GM18508 (cell line): ENCODE data around the gene LFNG.
"Not testable (repeated sequence)": the region's sequence is repeated elsewhere in the genome, so short reads cannot be mapped to it uniquely, and the experiment has no call there.

ENCODE experiments used
- ATAC-seq: cut with Tn5 transposase; IDR thresholded peaks from one replicate; pipeline ENCODE4 v1.9.1; 2021; ENCODE audit warnings: moderate number of reproducible peaks; ENCODE audit not compliant: insufficient read depth, unreplicated experiment

LFNG gene

DNA sequence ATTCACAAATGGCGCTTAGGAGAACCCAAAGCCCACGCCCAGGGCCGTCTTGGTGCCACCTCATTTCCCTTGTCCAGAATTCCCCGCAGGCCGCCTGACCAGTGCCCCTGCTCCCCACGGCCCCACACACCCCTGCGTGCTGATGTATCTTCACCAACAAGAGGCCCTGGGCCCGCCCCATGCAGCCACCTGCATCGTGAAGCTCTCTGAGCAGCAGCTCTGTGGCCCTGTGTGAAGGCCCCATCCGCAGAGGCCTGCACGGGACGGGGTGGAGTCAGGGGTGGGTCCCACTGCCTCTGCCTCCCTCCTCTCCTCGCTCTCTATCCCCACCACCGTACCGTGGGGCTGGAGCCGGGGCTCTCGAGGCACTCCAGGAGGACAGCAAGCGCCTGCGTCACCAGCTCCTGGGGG, 21.1 kb downstream of the LFNG start:
- ATAC-seq = no peak

DNA sequence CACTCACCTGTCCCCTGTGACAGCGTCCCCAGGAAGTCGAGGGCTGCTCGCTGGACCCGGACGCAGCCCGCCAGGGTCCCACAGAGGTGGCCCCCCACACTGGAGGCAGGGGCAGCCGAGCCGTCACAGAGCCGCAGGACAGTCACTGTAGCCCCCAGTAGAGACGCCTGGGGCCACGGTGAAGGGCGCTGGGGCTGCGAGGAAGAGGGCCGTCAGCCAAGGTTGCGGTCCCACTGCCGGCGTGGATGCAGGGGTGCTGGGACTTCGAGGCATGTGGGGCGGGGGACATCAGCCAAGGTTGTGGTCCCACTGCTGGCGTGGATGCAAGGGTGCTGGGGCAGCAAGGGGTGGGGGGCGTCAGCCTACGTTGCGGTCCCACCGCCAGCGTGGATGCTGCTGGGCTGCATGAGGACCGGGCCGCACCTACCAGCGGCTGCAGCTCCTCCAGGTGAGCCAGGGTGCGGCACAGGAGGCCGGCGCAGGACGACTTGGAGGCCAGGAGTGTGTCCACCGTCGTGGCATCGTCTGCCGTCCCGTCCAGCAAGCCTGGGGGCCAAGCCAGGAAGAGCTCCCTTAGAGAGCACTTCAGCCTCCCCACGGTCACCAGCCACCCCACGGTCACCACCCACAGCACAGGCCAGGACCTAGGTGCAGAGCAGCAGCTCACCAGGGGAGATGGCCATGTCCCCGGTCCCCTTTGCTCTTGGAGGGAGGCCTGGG, 21.9 kb downstream of the LFNG start:
- no peak for ATAC-seq

DNA sequence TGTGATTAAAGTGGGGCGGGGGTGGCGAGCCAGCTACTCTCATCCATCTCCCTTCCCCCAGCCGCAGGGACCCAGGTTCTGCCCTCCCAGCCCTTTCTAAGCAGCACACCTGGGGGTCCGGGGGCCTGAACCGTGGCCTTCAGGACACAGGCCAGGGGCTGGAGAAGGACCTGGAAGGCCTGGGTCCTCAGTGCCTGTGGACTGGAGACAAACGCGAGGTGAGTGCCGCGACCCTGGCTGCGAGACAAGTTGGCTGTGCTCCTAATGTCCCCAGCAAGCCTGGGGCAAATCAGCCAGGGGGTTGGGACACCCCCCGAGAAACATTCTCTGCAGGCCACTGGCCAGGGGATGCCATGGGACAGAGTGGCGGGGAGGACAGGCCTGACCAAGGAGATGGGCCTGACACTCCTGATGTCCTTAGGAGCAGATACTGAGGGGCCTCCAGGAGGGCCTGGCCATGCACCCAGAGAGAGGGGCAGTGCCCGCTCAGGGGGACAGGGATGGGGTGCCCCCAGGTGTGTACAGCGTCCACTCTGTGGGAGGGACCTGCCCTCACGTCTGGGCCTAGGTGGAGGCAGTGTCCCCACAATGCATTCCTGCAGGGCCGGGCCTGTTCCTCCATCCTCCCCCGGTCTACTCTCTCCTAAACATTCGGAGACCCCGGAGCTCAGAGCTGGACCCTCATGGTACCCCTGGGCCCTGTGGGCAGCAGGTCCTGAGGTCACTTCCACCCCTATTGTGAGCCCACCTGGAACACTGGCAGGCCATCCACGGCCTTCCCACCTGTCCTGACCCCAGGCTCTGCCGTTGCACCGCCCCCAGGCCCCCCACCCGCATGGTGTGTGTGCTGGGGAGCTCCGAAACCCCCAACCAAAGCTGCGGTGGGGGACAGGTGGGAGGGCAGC, 22.7 kb downstream of the LFNG start:
- ATAC-seq = no peak

DNA sequence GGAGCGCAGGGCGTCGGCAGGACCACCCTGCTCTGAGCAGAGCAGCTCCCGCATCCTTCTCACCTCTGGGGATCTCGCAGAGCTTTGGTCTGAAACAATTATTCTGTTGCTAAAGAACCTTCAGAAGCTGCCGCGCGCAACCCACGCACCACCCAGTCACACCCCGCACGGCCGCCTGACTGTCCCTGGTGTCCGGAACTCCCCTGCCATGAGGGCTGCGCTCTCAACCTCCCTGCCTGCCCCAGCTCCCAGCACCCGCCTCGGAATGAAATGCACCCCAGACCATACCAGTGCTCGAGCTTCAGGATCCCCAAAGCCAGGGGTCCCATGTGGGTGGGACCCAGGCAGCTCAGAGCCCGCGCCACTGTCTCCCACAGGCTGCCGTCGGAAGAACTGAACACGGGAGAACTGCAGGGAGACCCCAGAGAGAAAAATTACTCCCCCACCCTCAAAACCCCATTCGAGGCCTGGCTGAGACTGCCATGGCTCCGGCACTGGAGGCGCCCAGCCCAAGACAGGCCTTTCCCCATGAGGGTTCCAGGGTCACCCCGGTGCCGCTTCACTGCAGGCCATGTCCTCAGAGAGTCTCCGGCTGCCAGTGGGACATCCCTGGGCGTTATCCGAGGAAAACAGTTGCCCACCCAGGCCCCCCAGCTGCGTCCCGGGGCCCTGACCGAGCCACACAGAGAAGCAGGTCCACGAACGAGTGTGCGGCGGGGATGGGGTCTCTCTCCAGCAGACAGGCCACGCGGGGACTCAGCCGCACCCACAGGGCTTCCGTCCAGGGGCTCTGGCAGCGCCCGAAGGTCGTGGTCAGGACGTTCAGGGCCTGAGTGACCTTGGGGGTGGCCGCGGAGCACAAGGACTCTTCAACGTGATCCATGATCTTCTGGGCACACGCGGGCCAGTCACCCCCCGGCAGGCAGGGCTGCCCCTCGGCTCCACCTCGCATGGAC, 23.6 kb downstream of the LFNG start:
- ATAC-seq = no peak

DNA sequence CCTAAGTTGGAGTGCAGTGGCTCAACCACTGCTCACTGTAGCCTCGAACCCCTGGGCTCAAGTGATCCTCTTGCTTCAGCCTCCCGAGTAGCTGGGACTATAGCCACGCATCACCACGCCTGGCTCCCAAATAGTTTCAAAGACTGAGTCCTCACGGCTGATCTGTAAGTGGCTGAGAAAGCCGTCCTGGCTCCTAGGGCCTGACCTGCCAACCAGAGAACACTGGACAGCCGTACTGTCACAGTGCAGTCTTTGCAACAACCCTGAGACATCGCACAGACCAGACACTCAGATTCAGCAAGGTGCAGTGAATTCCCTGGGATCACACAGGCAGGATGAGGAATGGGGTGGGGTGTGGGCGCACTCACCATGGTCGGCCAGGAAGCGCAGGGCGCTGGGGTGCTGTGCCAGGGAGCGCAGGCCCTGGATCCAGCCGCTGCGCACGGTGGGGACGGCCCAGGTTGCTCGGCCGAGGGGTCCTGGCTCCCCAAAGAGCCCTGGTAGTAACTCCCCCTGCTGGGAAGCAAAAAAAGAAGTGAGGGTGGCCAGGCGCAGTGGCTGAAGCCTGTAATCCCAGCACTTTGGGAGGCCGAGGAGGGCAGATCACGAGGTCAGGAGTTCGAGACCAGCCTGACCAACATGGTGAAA, 25.1 kb downstream of the LFNG start:
- no peak for ATAC-seq

DNA sequence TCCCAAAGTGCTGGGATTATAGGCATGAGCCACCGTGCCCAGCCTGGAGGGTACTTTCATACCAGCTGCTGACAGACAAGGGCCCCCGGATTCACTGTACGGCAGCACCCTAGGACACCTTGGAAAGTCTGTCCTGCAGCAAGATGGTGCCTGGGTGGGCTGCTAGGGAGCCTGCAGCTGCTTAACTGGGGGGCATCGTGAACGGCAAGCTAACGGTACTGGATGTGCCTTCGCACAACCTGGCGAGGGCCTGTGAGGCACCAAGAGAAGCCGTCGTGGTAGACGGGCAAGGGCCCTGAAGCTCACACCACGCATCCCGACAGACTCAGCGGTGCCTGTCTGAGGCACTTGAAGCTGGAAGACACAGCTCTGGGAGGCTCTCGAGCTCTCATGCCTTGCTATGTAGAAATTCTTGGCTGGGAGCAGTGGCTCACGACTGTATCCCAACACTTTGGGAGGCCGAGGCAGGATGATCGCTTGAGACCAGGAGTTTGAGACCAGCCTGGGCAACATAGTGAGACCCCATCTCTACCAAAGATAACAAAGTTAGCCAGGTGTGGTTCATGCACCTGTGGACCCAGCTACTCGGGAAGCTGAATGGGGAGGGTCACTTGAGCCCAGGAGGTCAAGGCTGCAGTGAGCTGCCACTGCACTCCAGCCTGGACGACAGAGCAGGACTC, 26.3 kb downstream of the LFNG start:
- no peak for ATAC-seq

DNA sequence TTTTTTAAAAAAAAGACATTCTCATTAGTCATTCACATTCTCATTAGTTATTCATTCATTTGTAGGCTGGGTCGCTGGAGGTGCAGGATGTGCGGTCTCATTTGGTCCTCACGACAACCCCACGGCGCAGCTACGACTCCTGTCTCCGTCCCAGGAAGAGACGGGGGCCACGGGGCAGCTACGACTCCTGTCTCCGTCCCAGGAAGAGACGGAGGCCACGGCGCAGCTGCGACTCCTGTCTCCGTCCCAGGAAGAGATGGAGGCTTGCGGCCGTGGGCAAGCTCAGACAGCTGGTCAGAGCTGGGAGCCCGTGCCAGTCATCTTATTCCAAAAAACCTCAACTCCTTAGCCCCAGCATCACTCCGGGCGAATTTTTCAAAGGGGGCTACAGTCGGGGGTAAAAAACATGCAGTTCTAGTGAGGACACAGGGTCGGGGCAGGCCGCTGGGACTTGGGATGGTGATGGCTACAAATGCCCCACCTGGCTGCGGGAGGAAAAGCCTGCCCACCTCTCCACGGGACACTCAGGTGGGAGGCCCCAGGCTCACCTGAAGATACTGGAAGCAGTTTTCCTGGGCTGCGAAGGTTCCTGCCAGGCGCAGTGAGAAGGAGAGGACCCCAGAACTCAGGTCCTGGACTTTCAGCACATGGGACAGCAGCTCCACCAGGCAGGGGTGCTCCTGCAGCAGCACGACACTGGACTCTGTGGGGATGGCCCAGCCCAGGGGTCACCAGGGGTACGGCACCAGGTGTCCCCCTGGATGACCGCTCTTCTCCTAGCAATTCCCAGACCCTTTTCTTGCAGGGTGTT, 27.4 kb downstream of the LFNG start:
- no peak for ATAC-seq

DNA sequence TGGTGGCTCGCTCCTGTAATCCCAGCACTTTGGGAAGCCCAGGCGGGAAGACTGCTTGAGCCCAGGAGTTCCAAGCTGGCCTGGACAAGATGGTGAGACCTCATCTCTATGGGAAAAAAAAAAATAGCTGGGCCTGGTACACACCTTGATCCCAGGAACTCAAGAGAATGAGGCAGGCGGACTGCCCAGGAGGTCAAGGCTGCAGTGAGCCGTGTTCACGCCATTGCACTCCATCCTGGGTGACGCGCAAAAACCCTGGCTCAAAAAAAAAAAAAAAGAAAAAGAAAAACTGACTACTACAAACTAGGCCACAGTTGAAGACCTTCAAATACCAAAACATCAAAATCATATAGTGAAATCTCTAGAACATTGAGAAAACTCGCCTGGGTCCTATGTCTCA, 31.8 kb downstream of the LFNG start:
- no peak for ATAC-seq

DNA sequence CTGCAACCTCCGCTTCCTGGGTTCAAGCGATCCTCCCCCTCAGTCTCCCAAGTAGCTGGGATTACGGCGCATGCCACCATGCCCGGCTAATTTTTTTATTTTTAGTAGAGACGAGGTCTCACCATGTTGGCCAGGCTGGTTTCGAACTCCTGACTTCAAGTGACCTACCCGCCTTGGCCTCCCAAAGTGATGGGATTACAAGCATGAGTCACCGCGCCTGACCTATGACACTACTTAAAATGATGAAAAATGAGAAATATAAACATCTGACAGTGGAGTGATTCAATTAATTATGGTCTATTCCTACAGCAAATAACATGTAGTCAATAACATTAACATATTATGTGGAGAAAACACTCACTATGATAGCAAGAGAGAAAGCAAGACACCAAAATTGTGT, 33.5 kb downstream of the LFNG start:
- ATAC-seq = no peak

DNA sequence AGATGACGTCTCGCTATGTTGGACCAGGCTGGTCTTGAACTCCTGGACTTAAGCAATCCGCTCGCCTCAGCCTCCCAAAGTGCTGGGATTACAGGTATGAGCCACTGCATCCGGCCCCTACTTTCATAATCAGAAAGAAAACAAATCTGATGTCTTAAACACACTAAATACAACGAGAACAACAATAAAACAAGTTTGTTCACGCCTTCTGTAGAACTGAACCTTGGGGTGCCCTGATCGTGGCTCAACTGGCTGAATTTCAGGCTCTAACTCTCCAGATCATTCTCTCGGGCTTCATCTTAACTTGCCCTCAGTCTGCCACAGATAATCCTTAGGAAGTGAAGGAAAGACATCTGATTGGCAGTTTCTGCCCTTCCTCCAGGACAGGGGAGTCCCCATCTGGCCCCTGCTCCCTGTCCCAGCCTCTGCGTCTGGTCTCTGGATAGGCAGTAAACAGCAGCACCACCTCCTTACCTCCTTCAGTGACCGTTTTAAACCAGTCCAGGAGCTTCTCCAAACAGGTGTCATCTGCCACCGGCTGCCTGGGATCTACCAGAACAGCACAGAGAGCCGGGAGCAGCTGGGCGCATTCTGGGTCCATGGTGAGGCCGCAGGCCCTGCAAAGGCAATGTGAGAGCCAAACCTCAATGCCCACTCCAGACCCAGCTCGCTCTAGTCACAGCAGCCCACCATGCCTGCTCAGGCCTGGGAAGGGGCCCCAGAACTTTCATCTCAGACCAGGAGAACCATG, 34.4 kb downstream of the LFNG start:
- ATAC-seq = no peak

DNA sequence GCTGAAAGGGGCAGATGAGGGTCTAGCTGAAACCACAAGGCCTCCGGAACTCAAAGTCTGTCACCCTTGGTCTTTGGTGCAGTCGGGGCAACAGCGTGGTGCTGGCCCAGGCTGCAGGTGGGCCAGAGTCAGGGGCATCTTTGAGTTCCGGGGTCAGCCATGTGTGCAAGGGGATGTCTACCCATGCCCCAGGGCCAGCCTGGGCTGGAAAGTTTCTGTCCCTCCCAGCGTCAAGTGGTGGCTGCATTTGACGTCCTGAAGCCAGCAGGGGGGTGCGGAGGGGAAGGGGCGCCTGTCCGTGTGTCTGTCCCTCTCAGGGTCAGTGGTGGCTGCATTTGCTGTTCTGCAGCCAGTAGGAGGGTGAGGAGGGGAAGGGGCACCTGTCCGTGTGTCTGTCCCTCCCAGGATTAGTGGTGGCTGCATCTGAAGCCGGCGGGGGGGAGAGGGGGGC, 35.1 kb downstream of the LFNG start:
- no peak for ATAC-seq

DNA sequence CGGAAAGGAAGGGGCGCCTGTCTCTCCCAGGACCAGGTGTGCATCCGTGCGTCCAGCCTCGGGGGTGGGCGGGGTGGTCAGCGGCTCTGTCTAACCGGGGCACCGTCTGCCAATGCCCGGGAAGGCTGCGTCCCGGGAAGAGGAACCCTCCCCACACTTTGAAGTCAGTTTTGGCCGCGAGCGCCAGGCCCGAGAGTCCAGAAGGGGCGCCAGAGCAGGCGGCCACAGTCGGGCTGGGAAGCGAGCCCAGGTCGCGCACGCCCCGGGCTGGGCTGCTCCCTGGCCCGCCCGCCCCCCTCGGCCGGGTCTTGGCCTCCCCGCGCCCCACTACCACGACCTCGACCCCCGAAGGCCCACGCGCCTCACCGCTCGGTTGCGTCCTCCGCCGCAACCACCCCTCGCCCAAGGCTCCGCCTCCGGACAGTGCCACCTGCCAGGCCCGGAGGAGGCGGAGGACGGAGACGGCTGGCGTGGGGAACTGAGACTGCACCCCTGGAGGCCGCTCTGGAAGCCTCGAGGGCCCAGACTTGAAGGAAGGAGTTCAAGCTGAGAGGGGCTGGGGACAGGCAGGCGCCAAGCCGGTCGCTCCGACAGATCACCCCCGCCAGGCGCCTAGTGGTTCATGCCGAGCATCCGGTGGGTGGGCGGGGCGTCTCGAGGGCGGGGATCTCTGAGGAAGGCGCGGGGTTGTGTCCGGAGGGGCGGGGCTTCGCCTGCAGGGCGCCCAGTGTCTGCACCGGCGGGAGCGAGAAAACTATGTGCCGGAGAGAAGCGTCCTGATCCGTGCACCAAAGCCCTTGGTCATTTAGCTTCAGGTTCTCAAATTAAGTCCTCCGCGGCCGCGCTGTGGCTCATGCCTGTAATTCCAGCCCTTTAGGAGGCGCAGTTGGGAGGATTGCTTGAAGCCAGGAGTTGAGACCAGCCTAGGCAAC, 35.8 kb downstream of the LFNG start, which contains the start of gene BRAT1:
BRAT1 (minus strand) TSS at position 404 of the 932 bp plus-strand sequence. CDS start 1,093 bp downstream, outside the sequence.
- ATAC-seq = peak; percentile 42

DNA sequence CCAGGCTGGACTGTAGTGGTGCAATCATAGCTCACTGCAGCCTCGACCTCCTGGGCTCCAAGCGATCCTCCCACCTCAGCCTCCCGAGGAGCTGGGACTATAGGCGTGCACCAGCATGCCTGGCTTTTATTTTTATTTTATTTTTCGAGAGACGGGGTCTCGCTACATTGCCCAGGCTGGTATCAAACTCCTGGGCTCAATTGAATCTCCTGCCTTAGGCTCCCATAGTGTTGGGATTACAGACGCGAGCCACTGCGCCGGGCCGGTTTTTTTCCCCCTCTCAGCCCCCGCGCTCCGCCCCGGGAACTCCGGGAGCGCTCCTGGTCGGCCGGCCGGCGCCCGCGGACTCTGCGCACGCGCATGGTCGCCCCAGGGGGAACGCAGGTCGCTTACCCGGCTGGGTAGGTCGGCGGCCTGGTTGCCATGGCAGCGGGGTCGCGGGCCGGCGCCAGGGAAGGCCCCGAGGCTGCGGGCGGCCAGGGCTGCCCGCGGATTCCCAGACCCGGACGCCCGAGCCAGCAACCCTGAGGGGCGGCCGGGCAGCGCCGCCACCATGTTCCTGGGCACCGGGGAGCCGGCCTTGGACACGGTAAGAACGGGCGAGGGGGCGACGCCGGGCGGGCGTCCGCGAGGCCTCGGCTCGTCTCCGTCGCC, 39.2 kb downstream of the LFNG start, which contains the start of gene IQCE:
IQCE (plus strand) TSS at position 351 of the 654 bp plus-strand sequence; CDS start at position 554, 203 bp downstream.
- no peak for ATAC-seq

DNA sequence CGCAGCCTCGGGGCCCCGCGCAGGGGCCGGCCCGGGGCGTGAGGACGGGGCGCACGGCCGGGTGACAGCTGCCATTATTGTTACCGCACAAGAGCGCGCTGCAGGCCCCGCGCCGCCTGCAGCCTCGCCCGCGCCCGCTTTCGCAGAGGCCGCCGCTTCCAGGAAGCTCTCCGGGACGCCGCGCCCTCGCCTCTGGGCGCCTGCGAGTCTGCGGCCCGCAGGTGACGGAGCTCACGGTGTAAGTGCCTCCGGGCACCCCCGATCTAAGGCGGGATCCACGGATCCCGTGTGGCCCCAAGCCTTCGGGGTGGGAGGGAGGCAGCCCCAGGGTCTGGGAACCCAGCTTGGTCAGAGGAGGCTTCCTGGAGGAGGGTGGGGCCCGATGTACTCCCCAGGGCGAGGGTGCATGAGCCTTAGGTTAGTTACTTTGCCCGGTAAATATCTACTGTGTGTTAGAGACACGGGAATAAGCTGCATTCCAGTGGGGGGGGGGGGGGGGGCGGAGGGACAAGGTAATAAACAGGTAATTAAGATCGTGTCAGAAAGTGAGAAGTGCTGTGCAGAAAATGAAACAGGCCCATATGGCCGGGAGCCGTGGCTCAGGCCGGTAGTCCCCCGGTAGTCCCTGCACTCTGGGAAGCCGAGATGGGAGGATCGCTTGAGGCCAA, 39.8 kb downstream of the LFNG start:
- no peak for ATAC-seq

DNA sequence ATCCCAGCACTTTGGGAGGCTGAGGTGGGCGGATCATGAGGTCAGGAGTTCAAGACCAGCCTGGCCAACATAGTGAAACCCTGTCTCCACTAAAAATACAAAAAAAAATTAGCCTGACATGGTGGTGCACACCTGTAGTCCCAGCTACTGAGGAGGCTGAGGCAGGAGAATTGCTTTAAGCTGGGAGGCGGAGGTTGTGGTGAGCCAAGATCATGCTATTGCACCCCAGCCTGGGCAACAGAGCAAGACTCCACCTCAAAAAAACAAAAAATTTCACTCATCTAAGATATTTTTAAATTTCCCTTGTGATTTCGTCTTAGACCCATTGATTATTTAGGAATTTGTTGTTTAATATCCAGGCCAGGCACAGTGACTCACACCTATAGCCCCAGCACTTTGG, 44.4 kb downstream of the LFNG start:
- not testable (repeated sequence) for ATAC-seq
